K562 (cell line): ENCODE data around the gene YBX1. TPM values are rescaled to one million over a fixed set of nuclear protein-coding genes. Genes with fewer than 3 reads are reported as not detected.

ENCODE experiments used
- ARID2 ChIP-seq: fragments of 450-650 bp; IDR thresholded peaks from 2 replicates; pipeline ENCODE4 v1.6.1; 2017; ENCODE audit warnings: antibody characterized with exemption, mild to moderate bottlenecking
- C11orf30 ChIP-seq: fragments of 450-650 bp; IDR thresholded peaks from 2 replicates; pipeline ENCODE4 v1.6.1; 2016; ENCODE audit warnings: low read depth, mild to moderate bottlenecking
- CBFA2T2 ChIP-seq: fragments of 450-650 bp; conservative IDR thresholded peaks from 2 replicates; pipeline ENCODE4 v1.6.1; 2017; ENCODE audit warnings: mild to moderate bottlenecking
- CBFA2T3 ChIP-seq: fragments of 450-650 bp; IDR thresholded peaks from 2 replicates; pipeline ENCODE4 v1.6.1; 2017
- CHCHD3 ChIP-seq: fragments of 250-450 bp; sonication (Bioruptor Pico); IDR thresholded peaks from 2 replicates; pipeline ENCODE4 v2.1.2; 2022; ENCODE audit warnings: mild to moderate bottlenecking
- DDX20 ChIP-seq: fragments of 450-650 bp; IDR thresholded peaks from 2 replicates; pipeline ENCODE4 v1.6.1; 2016; ENCODE audit warnings: missing genetic modification characterization, low read depth, mild to moderate bottlenecking, missing compliant biosample characterization, moderate library complexity
- ERF ChIP-seq: fragments of 450-650 bp; formaldehyde crosslinking; IDR thresholded peaks from 2 replicates; pipeline ENCODE4 v1.4.0; 2020; ENCODE audit warnings: mild to moderate bottlenecking, mixed read lengths
- KAT8 ChIP-seq: fragments of 450-650 bp; IDR thresholded peaks from 2 replicates; pipeline ENCODE4 v1.6.1; 2016; ENCODE audit warnings: low read depth, mild to moderate bottlenecking
- KDM1A ChIP-seq, 2 experiments: fragments of 450-650 bp; IDR thresholded peaks; 2 replicates each; pipeline ENCODE4 v1.6.1; 2016; ENCODE audit warnings: mild to moderate bottlenecking in 2 of 2
- LARP7 ChIP-seq: fragments of 450-650 bp; IDR thresholded peaks from 2 replicates; pipeline ENCODE4 v1.6.1; 2016
- MCM3 ChIP-seq: fragments of 450-650 bp; IDR thresholded peaks from 2 replicates; pipeline ENCODE4 v1.6.1; 2016
- NEUROD1 ChIP-seq: fragments of 150-350 bp; IDR thresholded peaks from 2 replicates; pipeline ENCODE4 v1.6.1; 2014; ENCODE audit warnings: borderline replicate concordance, low read length, low read depth; ENCODE audit not compliant: partially characterized antibody
- NFE2L1 ChIP-seq: fragments of 450-650 bp; IDR thresholded peaks from 2 replicates; pipeline ENCODE4 v1.6.1; 2016; ENCODE audit warnings: missing genetic modification characterization, low read depth, mild to moderate bottlenecking, missing compliant biosample characterization, moderate library complexity, borderline replicate concordance
- OTX1 ChIP-seq: fragments of 450-650 bp; formaldehyde crosslinking; IDR thresholded peaks from 2 replicates; pipeline ENCODE4 v1.4.0; 2022; ENCODE audit warnings: mild to moderate bottlenecking
- SREBF2 ChIP-seq: sonication (generic); formaldehyde crosslinking; IDR thresholded peaks from 2 replicates; pipeline ENCODE4 v1.4.0; 2020; ENCODE audit warnings: mild to moderate bottlenecking, missing genetic modification reagents
- SRSF9 ChIP-seq: fragments of 200-400 bp; formaldehyde crosslinking; IDR thresholded peaks from 2 replicates; pipeline ENCODE4 v1.6.1; 2017; ENCODE audit warnings: low read depth, low read length, borderline replicate concordance
- ZBTB7A ChIP-seq: IDR thresholded peaks from 2 replicates; pipeline ENCODE4 v1.6.1; 2011; ENCODE audit warnings: low read depth, mild to moderate bottlenecking, low read length, moderate library complexity, borderline replicate concordance; ENCODE audit not compliant: control insufficient read depth
- ZNF668 ChIP-seq: fragments of 250-450 bp; sonication (Bioruptor Pico); IDR thresholded peaks from 2 replicates; pipeline ENCODE4 v1.8.0; 2022; ENCODE audit warnings: mild to moderate bottlenecking, inconsistent platforms
- polyA plus RNA-seq, 8 experiments: library from polyadenylated mRNA; depleted of rRNA in 4 of 8; stranded (reverse) in 5 of 8; unstranded in 3 of 8; fragments of >200 nt; fragmentation: Nextera tagmentation in 2 of 8; fragmentation: Illumina TruSeq in 1 of 8; extraction: Ambion mirVana in 2 of 8; extraction: Trizol in 1 of 8; gene quantifications; 2 replicates each; pipeline versions ENCODE4 v1.2.1 to v1.2.3, GENCODE V29; 2011 to 2014; ENCODE audit warnings: inconsistent platforms in 1 of 8, missing spikeins in 1 of 8
- total RNA-seq, 7 experiments: library from RNA; depleted of rRNA in 6 of 7; stranded (reverse); fragments of >200 nt in 6 of 7; fragmentation: Illumina TruSeq in 2 of 7; extraction: Trizol in 2 of 7; gene quantifications; 2 replicates each; pipeline versions ENCODE4 v1.2.1 to v1.2.3, GENCODE V29; 2011 to 2021; ENCODE audit warnings: low replicate concordance in 1 of 7
- TF ChIP-seq, protein P1 (sequence below): fragments of 450-650 bp; IDR thresholded peaks from 2 replicates; pipeline ENCODE4 v1.6.1; 2016
- TF ChIP-seq, protein P2 (sequence below): sonication (generic); formaldehyde crosslinking; IDR thresholded peaks from 2 replicates; pipeline ENCODE4 v1.9.0; 2022; ENCODE audit warnings: mild to moderate bottlenecking, missing genetic modification reagents
- TF ChIP-seq, protein P3 (sequence below): fragments of 450-650 bp; IDR thresholded peaks from 2 replicates; pipeline ENCODE4 v1.6.1; 2017; ENCODE audit warnings: antibody characterized with exemption
- TF ChIP-seq, protein P4 (sequence below), 3 experiments: IDR thresholded peaks in 2 of 3; conservative IDR thresholded peaks in 1 of 3; 2 replicates each; pipeline ENCODE4 v1.5.1; 2011 to 2012; ENCODE audit warnings: low read length in 3 of 3, mild to moderate bottlenecking in 3 of 3, control low read depth in 2 of 3, improper control_type of control experiment in 1 of 3, inconsistent platforms in 1 of 3, low read depth in 1 of 3, mixed read lengths in 1 of 3, moderate library complexity in 1 of 3; ENCODE audit not compliant: insufficient read depth in 2 of 3
- TF ChIP-seq, protein P5 (sequence below): sonication (generic); formaldehyde crosslinking; IDR thresholded peaks from 2 replicates; pipeline ENCODE4 v1.8.0; 2022; ENCODE audit warnings: mild to moderate bottlenecking, missing genetic modification reagents

YBX1 gene
- total and polyA plus RNA-seq, 9 of the 15 experiments (the other 6 are each of a cell fraction or from before 2014, with no cell fraction given), result 363 to 1,955 (median 1,216) TPM

DNA sequence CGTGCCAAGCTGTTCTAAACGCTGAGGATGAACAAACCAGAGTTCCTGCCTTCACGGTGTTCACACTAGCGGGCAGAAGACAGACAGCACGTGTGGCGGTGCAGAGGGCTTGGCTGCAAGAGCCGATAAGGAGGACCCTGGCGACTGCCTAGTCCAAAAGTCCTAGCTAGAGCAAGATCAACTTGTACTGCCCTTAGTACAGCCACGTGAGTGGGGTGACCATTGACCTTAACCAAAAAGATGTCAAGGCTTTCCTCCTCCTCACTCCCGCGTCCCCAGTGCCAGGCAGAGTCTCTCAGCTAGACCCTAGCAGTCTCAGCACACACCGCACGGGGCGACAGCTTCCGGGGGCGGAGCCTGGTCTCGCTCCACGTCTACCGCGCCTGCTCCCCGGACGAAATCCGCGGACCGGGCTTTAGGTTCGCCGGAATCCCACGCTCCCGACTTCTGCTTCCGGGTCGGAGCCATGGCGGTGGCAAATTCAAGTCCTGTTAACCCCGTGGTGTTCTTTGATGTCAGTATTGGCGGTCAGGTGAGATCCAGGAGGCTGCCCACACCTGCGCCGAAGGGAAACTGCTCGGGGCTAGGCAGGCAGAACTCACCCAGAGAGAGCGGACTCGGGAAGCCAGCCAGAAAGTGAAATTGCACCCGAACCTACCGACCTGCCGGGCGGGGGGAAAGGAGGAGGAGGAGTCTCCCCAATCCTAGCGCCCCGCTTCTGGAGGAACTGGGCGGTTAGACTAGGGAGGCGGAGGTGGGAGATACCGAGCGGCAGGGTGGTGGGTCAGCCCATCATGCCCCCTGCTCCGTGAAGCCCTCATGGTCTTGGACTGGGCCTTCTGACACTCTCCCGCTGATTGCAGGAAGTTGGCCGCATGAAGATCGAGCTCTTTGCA lies 24.0 kb upstream of the YBX1 start, which contains the start of gene PPIH (continued):
- TF ChIP-seq NFE2L1 (tag), result no peak
- TF ChIP-seq, protein P1, sequence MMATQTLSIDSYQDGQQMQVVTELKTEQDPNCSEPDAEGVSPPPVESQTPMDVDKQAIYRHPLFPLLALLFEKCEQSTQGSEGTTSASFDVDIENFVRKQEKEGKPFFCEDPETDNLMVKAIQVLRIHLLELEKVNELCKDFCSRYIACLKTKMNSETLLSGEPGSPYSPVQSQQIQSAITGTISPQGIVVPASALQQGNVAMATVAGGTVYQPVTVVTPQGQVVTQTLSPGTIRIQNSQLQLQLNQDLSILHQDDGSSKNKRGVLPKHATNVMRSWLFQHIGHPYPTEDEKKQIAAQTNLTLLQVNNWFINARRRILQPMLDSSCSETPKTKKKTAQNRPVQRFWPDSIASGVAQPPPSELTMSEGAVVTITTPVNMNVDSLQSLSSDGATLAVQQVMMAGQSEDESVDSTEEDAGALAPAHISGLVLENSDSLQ, result peak; percentile 56
- peak; percentile 24 for TF ChIP-seq CBFA2T2
- TF ChIP-seq ZNF668 (CRISPR knock-in tag), result peak; percentile 56; the same call in 1 of the 2 replicates
- no peak for TF ChIP-seq DDX20
- TF ChIP-seq OTX1 (CRISPR knock-in tag), result peak; percentile 71; the same call in 1 of the 2 replicates
- TF ChIP-seq, protein P2, sequence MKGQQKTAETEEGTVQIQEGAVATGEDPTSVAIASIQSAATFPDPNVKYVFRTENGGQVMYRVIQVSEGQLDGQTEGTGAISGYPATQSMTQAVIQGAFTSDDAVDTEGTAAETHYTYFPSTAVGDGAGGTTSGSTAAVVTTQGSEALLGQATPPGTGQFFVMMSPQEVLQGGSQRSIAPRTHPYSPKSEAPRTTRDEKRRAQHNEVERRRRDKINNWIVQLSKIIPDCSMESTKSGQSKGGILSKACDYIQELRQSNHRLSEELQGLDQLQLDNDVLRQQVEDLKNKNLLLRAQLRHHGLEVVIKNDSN (CRISPR knock-in tag), result no peak; the same call in none of the 2 replicates
- TF ChIP-seq KAT8, result no peak
- no peak for TF ChIP-seq SRSF9
- TF ChIP-seq ZBTB7A, result no peak; the same call in 1 of the 2 replicates
- TF ChIP-seq, protein P3, sequence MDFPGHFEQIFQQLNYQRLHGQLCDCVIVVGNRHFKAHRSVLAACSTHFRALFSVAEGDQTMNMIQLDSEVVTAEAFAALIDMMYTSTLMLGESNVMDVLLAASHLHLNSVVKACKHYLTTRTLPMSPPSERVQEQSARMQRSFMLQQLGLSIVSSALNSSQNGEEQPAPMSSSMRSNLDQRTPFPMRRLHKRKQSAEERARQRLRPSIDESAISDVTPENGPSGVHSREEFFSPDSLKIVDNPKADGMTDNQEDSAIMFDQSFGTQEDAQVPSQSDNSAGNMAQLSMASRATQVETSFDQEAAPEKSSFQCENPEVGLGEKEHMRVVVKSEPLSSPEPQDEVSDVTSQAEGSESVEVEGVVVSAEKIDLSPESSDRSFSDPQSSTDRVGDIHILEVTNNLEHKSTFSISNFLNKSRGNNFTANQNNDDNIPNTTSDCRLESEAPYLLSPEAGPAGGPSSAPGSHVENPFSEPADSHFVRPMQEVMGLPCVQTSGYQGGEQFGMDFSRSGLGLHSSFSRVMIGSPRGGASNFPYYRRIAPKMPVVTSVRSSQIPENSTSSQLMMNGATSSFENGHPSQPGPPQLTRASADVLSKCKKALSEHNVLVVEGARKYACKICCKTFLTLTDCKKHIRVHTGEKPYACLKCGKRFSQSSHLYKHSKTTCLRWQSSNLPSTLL, result no peak
- TF ChIP-seq, protein P4, sequence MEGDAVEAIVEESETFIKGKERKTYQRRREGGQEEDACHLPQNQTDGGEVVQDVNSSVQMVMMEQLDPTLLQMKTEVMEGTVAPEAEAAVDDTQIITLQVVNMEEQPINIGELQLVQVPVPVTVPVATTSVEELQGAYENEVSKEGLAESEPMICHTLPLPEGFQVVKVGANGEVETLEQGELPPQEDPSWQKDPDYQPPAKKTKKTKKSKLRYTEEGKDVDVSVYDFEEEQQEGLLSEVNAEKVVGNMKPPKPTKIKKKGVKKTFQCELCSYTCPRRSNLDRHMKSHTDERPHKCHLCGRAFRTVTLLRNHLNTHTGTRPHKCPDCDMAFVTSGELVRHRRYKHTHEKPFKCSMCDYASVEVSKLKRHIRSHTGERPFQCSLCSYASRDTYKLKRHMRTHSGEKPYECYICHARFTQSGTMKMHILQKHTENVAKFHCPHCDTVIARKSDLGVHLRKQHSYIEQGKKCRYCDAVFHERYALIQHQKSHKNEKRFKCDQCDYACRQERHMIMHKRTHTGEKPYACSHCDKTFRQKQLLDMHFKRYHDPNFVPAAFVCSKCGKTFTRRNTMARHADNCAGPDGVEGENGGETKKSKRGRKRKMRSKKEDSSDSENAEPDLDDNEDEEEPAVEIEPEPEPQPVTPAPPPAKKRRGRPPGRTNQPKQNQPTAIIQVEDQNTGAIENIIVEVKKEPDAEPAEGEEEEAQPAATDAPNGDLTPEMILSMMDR (IDR thresholded peaks at IDR 0.05 in 2 of 3, conservative IDR thresholded peaks at IDR 0.05 in 1 of 3; ENCODE audit: insufficient read depth in 2 of 3, low read depth in 1 of 3, low read length in 3 of 3), result peak in 2 of 3 experiments; percentile 34 to 54; a peak in 4 of 6 replicates
- TF ChIP-seq SREBF2 (CRISPR knock-in tag), result no peak
- TF ChIP-seq, protein P5, sequence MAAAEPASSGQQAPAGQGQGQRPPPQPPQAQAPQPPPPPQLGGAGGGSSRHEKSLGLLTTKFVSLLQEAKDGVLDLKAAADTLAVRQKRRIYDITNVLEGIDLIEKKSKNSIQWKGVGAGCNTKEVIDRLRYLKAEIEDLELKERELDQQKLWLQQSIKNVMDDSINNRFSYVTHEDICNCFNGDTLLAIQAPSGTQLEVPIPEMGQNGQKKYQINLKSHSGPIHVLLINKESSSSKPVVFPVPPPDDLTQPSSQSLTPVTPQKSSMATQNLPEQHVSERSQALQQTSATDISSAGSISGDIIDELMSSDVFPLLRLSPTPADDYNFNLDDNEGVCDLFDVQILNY (CRISPR knock-in tag), result no peak
- TF ChIP-seq C11orf30, result peak; percentile 96
- no peak for TF ChIP-seq ARID2
- TF ChIP-seq CBFA2T3, result peak; percentile 73
- 0 out of 2 replicates have a peak, but pooled peaks have one; percentile 9 for TF ChIP-seq LARP7
- no peak for TF ChIP-seq CHCHD3 (CRISPR knock-in tag)
- no peak for TF ChIP-seq KDM1A (IDR thresholded peaks at IDR 0.05)
- TF ChIP-seq MCM3, result no peak
- TF ChIP-seq NEUROD1, result peak; percentile 96
- peak; percentile 77; the same call in 1 of the 2 replicates for TF ChIP-seq ERF
